ENCODE results near the gene SLC25A38.
A peak's percentile ranks its signal among the peaks of the same experiment; 100 is the strongest.

The SLC25A38 gene

GRCh38 chr3:39378957-39379777 is 4.0 kb upstream of the SLC25A38 start:
- TF ChIP-seq CTCF (conservative IDR thresholded peaks at IDR 0.05), result no peak
- no peak overlapping the region for H3K27ac ChIP-seq

DNA sequence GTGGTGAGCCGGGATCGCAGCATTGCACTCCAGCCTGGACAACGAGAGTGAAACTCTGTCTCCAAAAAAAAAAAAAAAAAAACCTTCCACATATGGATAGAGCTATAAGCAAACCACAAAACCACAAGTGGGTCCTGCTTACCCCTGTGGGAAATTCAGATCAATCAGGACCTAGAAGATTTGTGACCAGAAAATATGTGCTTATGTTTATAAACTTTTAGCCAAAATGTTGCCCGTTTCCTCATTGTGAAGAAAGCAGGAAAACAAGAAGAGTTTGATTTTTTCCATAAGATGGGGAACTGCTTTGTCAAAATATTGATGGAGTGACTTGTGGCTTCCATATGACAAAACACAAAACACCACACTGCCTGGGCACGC is 3.4 kb upstream of the SLC25A38 start:
- no peak for TF ChIP-seq CTCF (conservative IDR thresholded peaks at IDR 0.05)
- H3K27ac ChIP-seq, result no peak overlapping the region

GRCh38 chr3:39381432-39381831 is 1.7 kb upstream of the SLC25A38 start:
- no peak for TF ChIP-seq CTCF (conservative IDR thresholded peaks at IDR 0.05)
- H3K27ac ChIP-seq, result peak overlapping the region; percentile 97

- H3K27ac ChIP-seq, result peak overlapping the region; percentile 97
- no peak for TF ChIP-seq CTCF (conservative IDR thresholded peaks at IDR 0.05)
Observed at GRCh38 chr3:39383881-39384664, 903 bp downstream of the SLC25A38 start.

DNA sequence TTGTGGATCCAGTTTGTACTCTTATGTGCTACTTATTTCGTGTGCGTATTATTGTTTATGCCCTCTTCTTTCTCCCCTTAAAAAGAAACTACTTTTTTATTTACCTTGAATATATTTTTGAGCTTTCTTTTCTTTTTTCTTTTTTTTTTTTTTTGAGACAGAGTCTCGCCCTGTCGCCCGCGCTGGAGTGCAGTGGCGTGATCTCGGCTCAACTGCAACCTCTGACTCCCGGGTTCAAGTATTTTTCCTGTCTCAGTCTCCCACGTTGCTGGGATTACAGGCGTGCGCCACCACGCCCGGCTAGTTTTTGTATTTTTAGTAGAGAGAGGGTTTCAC is 1.5 kb downstream of the SLC25A38 start:
- no peak for TF ChIP-seq CTCF (conservative IDR thresholded peaks at IDR 0.05)
- H3K27ac ChIP-seq, result peak overlapping the region; percentile 97

DNA sequence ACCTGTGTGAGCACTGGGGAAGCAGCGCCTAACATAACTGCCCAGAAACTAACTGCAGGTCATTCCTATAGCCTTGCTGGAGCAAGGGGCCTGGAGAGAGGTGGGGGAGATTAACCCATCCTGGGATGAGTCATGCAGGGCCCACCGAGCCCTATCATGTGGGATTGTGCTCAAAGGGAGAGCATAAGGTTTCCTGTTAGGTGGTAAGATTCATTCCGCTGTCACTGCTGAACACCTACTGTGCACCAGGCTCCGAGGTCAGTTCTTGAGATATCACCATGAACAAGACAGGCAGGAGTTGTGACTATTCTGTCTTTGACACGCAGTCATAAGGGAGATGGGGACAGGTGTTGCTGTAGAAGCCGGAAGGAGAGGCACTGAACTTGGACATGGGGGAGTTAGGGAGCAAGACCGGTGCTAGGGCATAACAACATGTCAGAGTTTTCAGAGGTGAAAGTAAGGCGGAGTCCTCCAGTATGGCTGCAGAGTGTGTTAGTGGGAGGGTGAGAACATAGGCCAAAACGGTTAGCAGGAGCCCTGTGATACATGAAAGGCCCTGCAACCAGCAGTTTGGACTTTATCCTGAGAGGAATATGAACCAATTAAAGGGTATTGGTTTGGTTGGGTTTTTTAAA is 2.4 kb downstream of the SLC25A38 start:
- peak overlapping the region; percentile 97; the same call in 1 of the 2 replicates for H3K27ac ChIP-seq
- no peak for TF ChIP-seq CTCF (conservative IDR thresholded peaks at IDR 0.05)

GRCh38 chr3:39386318-39386717 is 3.1 kb downstream of the SLC25A38 start:
- no peak for TF ChIP-seq CTCF (conservative IDR thresholded peaks at IDR 0.05)
- no peak overlapping the region for H3K27ac ChIP-seq
